K562 (cell line): ENCODE results near the gene RNU1-2. TPM values are rescaled to one million over a fixed set of nuclear protein-coding genes. Genes with fewer than 3 reads are reported as not detected.
"Not testable (repeated sequence)": the region's sequence is repeated elsewhere in the genome, so short reads cannot be mapped to it uniquely, and the experiment has no call there.

ENCODE experiments used
- ATAC-seq: fragments of 200-7000 bp; cut with Tn5 transposase; 3 replicates; pipeline ENCODE4 v1.9.1; 2020; ENCODE audit warnings: moderate library complexity
- BruUV-seq: library from RNA; stranded (reverse); fragments of 400-500 nt; replicated peaks from 2 replicates; lab custom pipeline; 2021; lab: Mats Ljungman, UMichigan
- CTCF ChIA-PET: fragments of 300-600 bp; formaldehyde crosslinking; extraction: SDS; loops from one replicate; lab custom pipeline; 2021; ENCODE audit warnings: low intra/inter-chr PET ratio; lab: Yijun Ruan, JAX
- POLR2A ChIA-PET: fragments of 300-600, 350-650 bp; sonication (Branson Sonifier 250); formaldehyde crosslinking; extraction: SDS; loops from one replicate; lab custom pipeline; 2021; ENCODE audit warnings: antibody characterized with exemption, inconsistent platforms; lab: Yijun Ruan, JAX
- DNase-seq, 4 experiments: peaks; one replicate each; pipeline versions ENCODE4 v3.0.0 to v3.0.0-alpha.2; 2011 to 2018; ENCODE audit warnings: low spot score in 3 of 4, mixed read lengths in 3 of 4; ENCODE audit errors: extremely low read depth in 1 of 4
- FAIRE-seq: peaks from 2 replicates; lab custom pipeline; 2011; peaks lifted over from hg19 to GRCh38; lab: Jason Lieb, UNC
- H2AFZ ChIP-seq: 2 replicates; pipeline ENCODE4 v1.6.0; 2011; ENCODE audit warnings: low read depth, low read length, control low read depth, inconsistent platforms
- H3K27ac ChIP-seq: fragments of 200-600 bp; 3 replicates; pipeline ENCODE4 v1.8.0; 2011; ENCODE audit warnings: low read depth, mild to moderate bottlenecking, control low read depth, inconsistent platforms, low read length, moderate library complexity, mixed read lengths; ENCODE audit errors: extremely low read depth
- H3K27me3 ChIP-seq, 2 experiments: fragments of 300-600 bp in 1 of 2; 2 replicates in 1 of 2; 3 replicates in 1 of 2; pipeline versions ENCODE4 v1.6.0 to v1.8.0; 2011; ENCODE audit warnings: inconsistent platforms in 2 of 2, low read length in 2 of 2, mild to moderate bottlenecking in 1 of 2, mixed read lengths in 1 of 2, moderate library complexity in 1 of 2; ENCODE audit not compliant: control insufficient read depth in 2 of 2, insufficient read depth in 2 of 2
- H3K36me3 ChIP-seq: fragments of 300-600 bp; 3 replicates; pipeline ENCODE4 v1.8.0; 2011; ENCODE audit warnings: mild to moderate bottlenecking, low read length, inconsistent platforms; ENCODE audit not compliant: control insufficient read depth, insufficient read depth
- H3K4me1 ChIP-seq, 2 experiments: fragments of 200-600 bp in 1 of 2; replicated peaks in 1 of 2; 2 replicates in 1 of 2; 3 replicates in 1 of 2; pipeline versions ENCODE4 v1.5.1 to v1.8.0; 2011; ENCODE audit warnings: inconsistent platforms in 2 of 2, low read length in 2 of 2, mild to moderate bottlenecking in 1 of 2, mixed read lengths in 1 of 2, moderate library complexity in 1 of 2; ENCODE audit not compliant: control insufficient read depth in 2 of 2, insufficient read depth in 2 of 2
- H3K4me2 ChIP-seq: 2 replicates; pipeline ENCODE4 v1.6.1; 2011; ENCODE audit warnings: low read length, control low read depth, inconsistent platforms, mixed read lengths; ENCODE audit not compliant: insufficient read depth
- H3K4me3 ChIP-seq: fragments of 200-600 bp; sonication (generic), shearing (Covaris generic); 2 replicates; pipeline ENCODE4 v1.5.1; 2016; ENCODE audit warnings: control low read depth, inconsistent platforms
- H3K79me2 ChIP-seq: fragments of 200-600 bp; 3 replicates; pipeline ENCODE4 v1.8.0; 2011; ENCODE audit warnings: low read length, inconsistent platforms; ENCODE audit not compliant: control insufficient read depth, insufficient read depth
- H3K9ac ChIP-seq, 2 experiments: 2 replicates each; pipeline versions ENCODE4 v1.6.0 to v1.6.1; 2011; ENCODE audit warnings: low read depth in 2 of 2, low read length in 2 of 2, control low read depth in 1 of 2, inconsistent platforms in 1 of 2, mild to moderate bottlenecking in 1 of 2, mixed read lengths in 1 of 2; ENCODE audit not compliant: insufficient read depth in 1 of 2
- H3K9me1 ChIP-seq: one replicate; pipeline ENCODE4 v1.6.0; 2011; ENCODE audit warnings: inconsistent platforms, mild to moderate bottlenecking, low read length, moderate library complexity; ENCODE audit not compliant: control insufficient read depth, insufficient read depth
- H3K9me3 ChIP-seq: replicated peaks from 2 replicates; pipeline ENCODE4 v1.5.1; 2011; ENCODE audit warnings: low read depth, low read length, inconsistent platforms; ENCODE audit not compliant: control insufficient read depth, insufficient read depth
- H4K20me1 ChIP-seq: replicated peaks from 2 replicates; pipeline ENCODE4 v1.6.1; 2011; ENCODE audit warnings: low read length, inconsistent platforms, mixed read lengths; ENCODE audit not compliant: control insufficient read depth, insufficient read depth
- ARID1B ChIP-seq: fragments of 450-650 bp; IDR thresholded peaks from 2 replicates; pipeline ENCODE4 v1.6.1; 2016; ENCODE audit warnings: antibody characterized with exemption, mild to moderate bottlenecking, inconsistent platforms
- ATF1 ChIP-seq, 2 experiments: fragments of 450-650 bp in 1 of 2; IDR thresholded peaks; 2 replicates each; pipeline ENCODE4 v1.6.1; 2016; ENCODE audit warnings: missing compliant biosample characterization in 1 of 2, missing genetic modification characterization in 1 of 2
- BHLHE40 ChIP-seq: IDR thresholded peaks from 2 replicates; pipeline ENCODE4 v1.6.1; 2011; ENCODE audit warnings: low read length, improper control_type of control experiment
- FOXA3 ChIP-seq, 2 experiments: fragments of 450-650 bp in 1 of 2; sonication (generic) in 1 of 2; formaldehyde crosslinking; IDR thresholded peaks in 1 of 2; conservative IDR thresholded peaks in 1 of 2; 2 replicates each; pipeline versions ENCODE4 v1.4.0 to v1.8.0; 2020 to 2022; ENCODE audit warnings: mild to moderate bottlenecking in 2 of 2, missing genetic modification reagents in 1 of 2
- FOXJ2 ChIP-seq: fragments of 200-800 bp; sonication (Bioruptor generic); IDR thresholded peaks from 2 replicates; pipeline ENCODE4 v1.6.1; 2016; ENCODE audit warnings: missing genetic modification characterization, missing compliant biosample characterization
- HMBOX1 ChIP-seq: sonication (generic); IDR thresholded peaks from 2 replicates; pipeline ENCODE4 v1.6.1; 2016
- MEIS2 ChIP-seq: fragments of 450-650 bp; IDR thresholded peaks from 2 replicates; pipeline ENCODE4 v1.6.1; 2014; ENCODE audit warnings: mild to moderate bottlenecking; ENCODE audit not compliant: partially characterized antibody
- NCOR1 ChIP-seq: fragments of 450-650 bp; IDR thresholded peaks from 2 replicates; pipeline ENCODE4 v1.6.1; 2016; ENCODE audit warnings: mild to moderate bottlenecking, moderate library complexity
- PBX2 ChIP-seq, 2 experiments: IDR thresholded peaks in 1 of 2; conservative IDR thresholded peaks in 1 of 2; 2 replicates each; pipeline ENCODE4 v1.6.1; 2016; ENCODE audit warnings: low read depth in 2 of 2, mild to moderate bottlenecking in 1 of 2, missing compliant biosample characterization in 1 of 2, missing genetic modification characterization in 1 of 2, moderate library complexity in 1 of 2
- PKNOX1 ChIP-seq: fragments of 450-650 bp; IDR thresholded peaks from 2 replicates; pipeline ENCODE4 v1.6.1; 2016
- SMAD4 ChIP-seq: fragments of 250-450 bp; sonication (Bioruptor Pico); conservative IDR thresholded peaks from 2 replicates; pipeline ENCODE4 v1.8.0; 2021; ENCODE audit warnings: inconsistent platforms, mild to moderate bottlenecking, moderate library complexity
- SMARCC2 ChIP-seq: fragments of 450-650 bp; IDR thresholded peaks from 2 replicates; pipeline ENCODE4 v1.6.1; 2017; ENCODE audit warnings: antibody characterized with exemption, moderate library complexity, mild to moderate bottlenecking, low read depth
- SOX6 ChIP-seq: fragments of 450-650 bp; IDR thresholded peaks from 2 replicates; pipeline ENCODE4 v1.6.1; 2014; ENCODE audit warnings: mild to moderate bottlenecking
- TAL1 ChIP-seq: fragments of 450-650 bp; IDR thresholded peaks from 2 replicates; pipeline ENCODE4 v1.6.1; 2016; ENCODE audit warnings: mild to moderate bottlenecking
- ZNF431 ChIP-seq: sonication (generic); formaldehyde crosslinking; IDR thresholded peaks from 2 replicates; pipeline ENCODE4 v1.8.0; 2022; ENCODE audit warnings: mild to moderate bottlenecking, missing genetic modification reagents
- WGBS: fragments of 100-300 bp; shearing (Covaris generic); methylation state at CpG from one replicate; pipeline ENCODE4 v1.1.6; 2016; ENCODE audit warnings: low coverage, mixed read lengths; ENCODE audit not compliant: insufficient coverage; ENCODE audit errors: missing lambda C conversion rate; 5-methylcytosine and 5-hydroxymethylcytosine counted together
- in situ Hi-C: fragments of 300-500 bp; cut with MboI; formaldehyde crosslinking; loops from 4 replicates; pipeline ENCODE4 v1.15.0; 2018; ENCODE audit warnings: inconsistent platforms, mixed read lengths
- intact Hi-C: fragments of 100-400 bp; cut with micrococcal nuclease; formaldehyde crosslinking; loops from 2 replicates; pipeline ENCODE4 v1.14.2; 2022
- polyA plus RNA-seq, 8 experiments: library from polyadenylated mRNA; depleted of rRNA in 4 of 8; stranded (reverse) in 5 of 8; unstranded in 3 of 8; fragments of >200 nt; fragmentation: Nextera tagmentation in 2 of 8; fragmentation: Illumina TruSeq in 1 of 8; extraction: Ambion mirVana in 2 of 8; extraction: Trizol in 1 of 8; gene quantifications; 2 replicates each; pipeline versions ENCODE4 v1.2.1 to v1.2.3, GENCODE V29; 2011 to 2014; ENCODE audit warnings: inconsistent platforms in 1 of 8, missing spikeins in 1 of 8
- total RNA-seq, 7 experiments: library from RNA; depleted of rRNA in 6 of 7; stranded (reverse); fragments of >200 nt in 6 of 7; fragmentation: Illumina TruSeq in 2 of 7; extraction: Trizol in 2 of 7; gene quantifications; 2 replicates each; pipeline versions ENCODE4 v1.2.1 to v1.2.3, GENCODE V29; 2011 to 2021; ENCODE audit warnings: low replicate concordance in 1 of 7

The RNU1-2 gene
- total and polyA plus RNA-seq, 9 of the 15 experiments (the other 6 are each of a cell fraction or from before 2014, with no cell fraction given), result under 0.01 to 32,823 (median 2,538) TPM; not detected in 4

- H3K9me1 ChIP-seq; H2AFZ ChIP-seq; BruUV-seq; FAIRE-seq; POLR2A ChIA-PET; CTCF ChIA-PET; H3K79me2 ChIP-seq; H3K4me1 ChIP-seq; H3K4me3 ChIP-seq; H3K27ac ChIP-seq; H3K36me3 ChIP-seq; H3K9ac ChIP-seq; H4K20me1 ChIP-seq; H3K9me3 ChIP-seq; intact Hi-C loops; H3K27me3 ChIP-seq; TF ChIP-seq PBX2 (CRISPR knock-in tag; IDR thresholded peaks at IDR 0.05; ENCODE audit: low read depth); ATF1 (CRISPR knock-in tag; IDR thresholded peaks at IDR 0.05): not testable (repeated sequence)
- ATAC-seq (peak; percentile 84), DNase-seq (peak in 2 of 4 experiments; percentile 15 to 49)
- 0% methylated on average over 4 of the region's 6 CpGs for WGBS
- in situ Hi-C loops, result loop anchor here (25.0 kb wide), 2 partner anchors 430 to 1005 kb away; partner anchors contain the start of genes NECAP2 and SPATA21
- H3K4me2 ChIP-seq, result peak overlapping the region; percentile 7; the same call in 1 of the 2 replicates
- peak; percentile 64 for TF ChIP-seq PBX2 (tag; conservative IDR thresholded peaks at IDR 0.05; ENCODE audit: low read depth)
- TF ChIP-seq HMBOX1, result peak; percentile 90
- peak; percentile 77 for TF ChIP-seq PKNOX1
- TF ChIP-seq SMARCC2, result 0 out of 2 replicates have a peak, but pooled peaks have one; percentile 28
- TF ChIP-seq SOX6, result peak; percentile 52; the same call in 1 of the 2 replicates
- peak; percentile 47; the same call in 1 of the 2 replicates for TF ChIP-seq BHLHE40
- TF ChIP-seq MEIS2, result peak; percentile 77
- TF ChIP-seq ARID1B, result peak; percentile 72
- TF ChIP-seq TAL1, result peak; percentile 34
- peak; percentile 34; the same call in 1 of the 2 replicates for TF ChIP-seq NCOR1
- TF ChIP-seq FOXJ2 (tag), result 0 out of 2 replicates have a peak, but pooled peaks have one; percentile 33
- peak; percentile 67 to 87; a peak in 3 of 4 replicates for TF ChIP-seq FOXA3 (CRISPR knock-in tag; conservative IDR thresholded peaks at IDR 0.05 in 1 of 2, IDR thresholded peaks at IDR 0.05 in 1 of 2)
- peak; percentile 38 for TF ChIP-seq ATF1 (tag; IDR thresholded peaks at IDR 0.05)
- TF ChIP-seq ZNF431 (CRISPR knock-in tag), result peak; percentile 47; the same call in 1 of the 2 replicates
- peak; percentile 56; the same call in 1 of the 2 replicates for TF ChIP-seq SMAD4 (CRISPR knock-in tag)
These were observed 28.7 kb upstream of the RNU1-2 start for GRCh38 chr1:16866926-16867707.
